ENCODE data around the gene KLHL6.

KLHL6 gene

GRCh38 chr3:183502237-183503181 lies 53.0 kb downstream of the KLHL6 start:
- DNase-seq, result no peak

- no peak for DNase-seq
Observed at GRCh38 chr3:183500981-183501704, 54.4 kb downstream of the KLHL6 start.

DNA sequence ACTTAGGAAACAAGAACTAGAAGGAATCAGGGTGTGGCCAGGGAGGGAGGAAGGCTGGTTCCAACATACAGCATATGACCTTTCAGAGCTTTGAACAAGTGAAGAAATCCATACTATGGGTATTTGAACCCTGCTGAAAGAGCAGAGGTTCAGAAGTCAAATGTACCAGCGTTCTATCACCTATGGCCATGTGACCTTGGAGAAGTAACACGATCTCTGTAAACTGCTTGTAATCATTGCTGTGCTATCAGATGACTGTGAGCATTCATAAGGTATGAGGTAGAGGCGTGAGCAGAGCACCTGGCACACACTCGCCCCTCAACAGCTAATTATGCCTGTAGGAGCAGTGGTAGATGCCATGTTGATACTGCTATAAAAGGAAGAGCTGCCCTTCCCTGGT lies 55.2 kb downstream of the KLHL6 start:
- DNase-seq, result no peak

GRCh38 chr3:183498634-183499033 lies 56.9 kb downstream of the KLHL6 start:
- DNase-seq, result no peak

DNA sequence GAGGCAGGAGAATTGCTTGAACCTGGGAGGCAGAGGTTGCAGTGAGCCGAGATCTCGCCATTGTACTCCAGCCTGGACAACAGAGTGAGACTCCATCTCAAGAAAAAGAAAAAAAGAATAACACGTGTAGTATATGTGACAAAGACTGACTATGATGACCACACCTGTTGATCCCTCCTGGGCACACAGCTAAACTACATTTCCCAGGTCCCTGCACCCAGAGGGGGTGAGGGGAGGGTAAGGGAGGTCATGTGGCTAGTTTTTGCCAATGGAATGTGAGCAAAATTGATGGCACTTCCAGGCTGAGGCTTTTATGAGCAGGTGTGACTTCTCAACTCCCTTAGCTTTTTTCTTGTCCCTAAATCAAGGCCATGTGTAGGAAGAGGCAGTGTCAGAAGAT lies 58.2 kb downstream of the KLHL6 start:
- no peak for DNase-seq

DNA sequence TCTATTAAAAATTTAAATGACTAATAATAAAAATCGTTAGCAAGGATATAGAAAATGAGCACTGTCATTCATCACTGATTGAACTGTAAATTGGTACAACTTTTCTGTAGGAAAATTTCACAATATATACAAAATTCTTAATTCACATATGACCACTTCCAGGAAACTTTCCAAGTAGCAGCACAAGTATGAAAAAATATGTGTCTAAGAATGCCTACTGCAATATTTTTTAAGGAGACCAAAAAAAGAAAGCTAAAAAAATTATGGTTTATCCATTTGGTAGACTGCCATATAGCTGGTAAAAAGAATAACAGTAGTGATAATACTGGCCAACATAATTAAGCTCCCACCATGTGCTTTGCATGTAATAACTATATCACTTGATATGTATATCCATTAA lies 59.2 kb downstream of the KLHL6 start:
- no peak for DNase-seq

DNA sequence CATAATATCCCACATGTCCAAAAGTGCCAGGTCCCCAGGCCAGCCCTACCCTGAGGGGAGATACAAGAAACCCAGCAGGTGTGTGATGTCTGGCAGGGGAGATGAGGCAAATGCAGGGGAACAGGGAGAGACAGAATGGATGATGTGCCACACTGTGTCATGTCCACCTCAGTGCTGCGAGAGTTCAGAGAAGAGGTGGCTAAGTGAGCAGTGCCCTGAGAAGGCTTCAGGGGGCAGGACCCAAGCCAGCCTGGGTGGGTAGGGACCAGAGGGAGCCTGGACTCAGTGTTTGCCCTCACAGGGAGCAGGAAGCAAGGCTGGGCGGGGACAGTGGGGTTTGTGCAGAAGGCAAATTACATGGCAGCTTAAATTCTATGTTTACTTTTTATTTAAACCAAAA lies 61.2 kb downstream of the KLHL6 start:
- DNase-seq, result no peak

DNA sequence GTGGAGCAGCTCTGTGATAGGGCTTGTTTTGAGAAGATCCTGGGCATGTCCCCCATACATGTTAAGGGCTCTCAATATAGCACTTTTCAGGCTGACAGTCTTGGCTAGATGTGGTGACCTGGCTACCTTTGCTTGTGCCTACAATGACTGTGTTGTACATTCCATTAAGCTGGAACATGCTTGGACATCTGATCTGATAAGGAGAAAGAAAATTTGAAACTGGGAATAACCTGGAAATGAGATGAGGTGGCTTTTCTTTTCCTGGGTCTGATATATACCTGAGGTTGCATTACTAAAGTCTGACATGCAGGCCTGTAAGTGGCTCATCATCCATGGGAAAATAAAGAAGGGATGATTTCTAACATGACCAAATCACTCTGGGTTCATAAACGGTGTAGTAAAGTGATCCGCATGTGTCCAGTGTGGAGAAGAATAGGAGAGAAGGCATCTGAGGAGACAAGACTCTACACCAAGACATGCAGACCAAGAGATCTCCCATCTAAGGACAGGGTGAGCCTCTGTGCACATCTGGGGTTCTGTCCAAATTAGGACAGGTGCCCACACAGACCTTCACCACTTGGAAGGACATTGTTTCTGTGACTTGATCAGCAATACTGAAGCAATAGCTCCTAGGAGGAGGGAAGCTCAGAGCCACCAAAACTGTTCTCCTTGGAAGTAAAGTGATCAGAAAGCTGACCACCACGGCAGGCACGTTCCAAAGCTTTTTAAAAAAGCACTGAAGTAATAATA lies 62.0 kb downstream of the KLHL6 start:
- no peak for DNase-seq

DNA sequence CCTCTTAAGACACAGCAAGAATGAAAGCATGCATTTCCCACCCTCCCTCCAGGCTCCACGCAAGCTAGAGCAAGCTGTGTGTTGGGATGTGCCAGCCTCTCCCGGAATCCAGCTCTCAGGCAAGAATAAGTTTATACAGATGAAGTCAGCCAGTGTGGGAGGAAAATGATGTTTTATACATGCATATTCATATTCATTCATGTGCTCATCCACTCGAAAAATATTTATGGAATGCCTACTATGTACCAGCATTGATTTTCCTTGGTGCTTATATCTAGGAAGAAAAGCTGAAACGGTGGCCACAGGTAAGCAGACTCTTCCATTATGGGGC lies 62.7 kb downstream of the KLHL6 start:
- DNase-seq, result no peak

DNA sequence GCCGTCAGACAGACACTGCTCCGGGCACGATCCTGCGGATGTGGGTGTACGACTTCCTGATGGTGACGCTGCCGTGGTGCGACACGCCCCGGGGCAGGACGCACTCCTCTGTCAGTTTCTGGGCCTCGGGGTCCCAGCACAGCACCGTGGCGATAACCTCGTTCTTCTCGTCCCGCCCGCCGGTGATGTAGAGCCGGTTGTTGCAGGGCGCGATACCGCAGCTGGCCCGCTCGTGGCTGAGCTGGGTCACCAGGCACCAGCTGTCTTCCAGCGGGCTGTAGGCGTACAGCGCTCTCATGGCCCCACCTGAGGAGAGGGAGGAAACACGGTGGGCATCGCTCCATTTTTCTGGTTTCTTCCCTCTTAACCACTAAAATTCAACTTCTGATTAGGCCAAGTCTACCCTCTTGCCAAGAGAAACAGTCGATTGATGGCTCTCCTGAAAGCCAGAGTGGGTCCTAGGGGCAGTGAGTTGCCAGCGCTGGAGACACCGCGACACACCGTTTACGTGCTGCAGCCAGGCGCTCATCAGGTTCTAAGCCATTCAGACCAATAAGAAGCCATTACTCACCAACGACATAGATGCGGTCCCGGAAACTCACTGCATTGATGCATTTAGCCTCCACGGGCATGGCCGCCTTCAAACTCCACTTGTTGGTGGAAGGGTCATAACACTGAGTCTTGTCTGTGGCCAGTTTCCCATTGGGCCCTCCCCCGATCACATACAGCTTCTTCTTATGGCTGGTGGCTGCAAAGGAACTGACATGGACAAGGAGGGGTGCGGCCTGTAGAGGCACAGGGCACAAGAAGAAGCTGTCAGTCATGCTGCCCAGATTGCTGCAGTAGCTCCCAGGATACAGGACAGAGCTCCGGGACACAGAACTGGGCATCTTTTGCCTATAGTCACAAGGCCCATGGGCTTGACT lies 63.3 kb downstream of the KLHL6 start:
- DNase-seq, result no peak

GRCh38 chr3:183491109-183491922 lies 64.2 kb downstream of the KLHL6 start:
- no peak for DNase-seq

- DNase-seq, result no peak
Observed at GRCh38 chr3:183490653-183491052, 64.9 kb downstream of the KLHL6 start.

DNA sequence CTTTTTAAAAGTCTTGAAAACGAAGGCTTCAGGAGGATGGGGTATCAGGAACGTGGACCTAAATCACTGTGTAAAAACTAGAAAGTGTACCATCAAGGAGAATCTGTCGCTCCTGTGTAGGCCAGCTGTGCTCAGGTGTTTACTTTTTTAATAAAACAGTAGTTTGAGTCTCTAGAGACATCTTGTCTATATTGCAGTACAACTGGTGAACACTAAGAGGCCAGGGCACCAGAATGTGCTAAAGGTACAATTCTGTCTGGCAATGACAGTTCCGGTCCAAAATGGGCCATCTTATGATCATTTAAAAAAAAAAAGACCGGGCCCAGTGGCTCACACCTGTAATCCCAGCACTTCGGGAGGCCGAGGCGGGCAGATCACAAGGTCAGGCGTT lies 65.3 kb downstream of the KLHL6 start:
- DNase-seq, result no peak

- DNase-seq, result no peak
Observed at GRCh38 chr3:183489455-183490210, 65.9 kb downstream of the KLHL6 start.

DNA sequence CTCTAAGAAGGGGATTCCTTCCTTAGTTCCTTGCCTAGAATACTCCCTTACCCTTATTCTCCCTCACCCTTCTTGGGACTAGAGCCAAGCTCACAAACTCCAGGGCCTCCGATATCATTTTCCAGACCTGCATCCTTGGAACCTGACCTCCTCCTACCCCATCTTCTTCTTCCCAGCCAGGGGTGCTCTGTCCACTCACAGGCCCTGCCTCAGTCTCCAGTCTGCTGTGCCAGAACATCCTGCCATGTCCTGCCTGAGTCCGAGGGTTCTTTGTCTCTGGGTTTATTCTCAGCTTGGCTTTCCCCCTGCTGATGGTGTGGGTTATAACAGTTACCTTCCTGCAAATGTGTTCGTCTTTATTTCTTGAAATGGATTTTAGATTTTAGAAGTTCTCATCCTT lies 67.2 kb downstream of the KLHL6 start:
- DNase-seq, result no peak

- DNase-seq, result no peak
Observed at GRCh38 chr3:183487896-183488295, 67.6 kb downstream of the KLHL6 start.

DNA sequence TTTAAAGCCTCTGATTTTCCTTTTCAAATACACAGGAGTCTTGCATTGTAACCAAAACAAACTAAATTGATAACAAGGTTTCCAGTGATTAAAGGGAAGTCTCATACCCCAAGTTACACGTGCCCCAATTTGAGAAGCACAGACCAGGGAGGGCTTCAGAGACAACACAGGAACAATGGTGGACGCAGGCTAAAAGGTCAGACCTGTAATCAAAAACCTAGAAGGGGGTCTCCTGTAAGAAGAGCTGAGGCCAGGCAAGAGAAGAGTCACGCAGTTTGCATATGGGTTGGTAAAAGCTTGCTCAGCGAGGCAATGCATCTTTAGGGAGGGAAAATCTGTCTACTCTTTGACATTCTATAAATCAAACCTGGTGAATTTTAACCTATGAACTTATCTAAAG lies 68.5 kb downstream of the KLHL6 start:
- DNase-seq, result no peak

- DNase-seq, result no peak
Observed at GRCh38 chr3:183486472-183486871, 69.0 kb downstream of the KLHL6 start.

GRCh38 chr3:183485585-183485984 lies 69.9 kb downstream of the KLHL6 start:
- no peak for DNase-seq

- no peak for DNase-seq
Observed at GRCh38 chr3:183485093-183485492, 70.4 kb downstream of the KLHL6 start.

Measured in right hindlimb (tissue), 1 donor.